K562 (cell line): ENCODE measurements around the gene ZNF618. TPM values are rescaled to one million over a fixed set of nuclear protein-coding genes. Genes with fewer than 3 reads are reported as not detected.

Source experiments
- polyA plus RNA-seq, 8 experiments: library from polyadenylated mRNA; depleted of rRNA in 4 of 8; stranded (reverse) in 5 of 8; unstranded in 3 of 8; fragments of >200 nt; fragmentation: Nextera tagmentation in 2 of 8; fragmentation: Illumina TruSeq in 1 of 8; extraction: Ambion mirVana in 2 of 8; extraction: Trizol in 1 of 8; gene quantifications; 2 replicates each; pipeline versions ENCODE4 v1.2.1 to v1.2.3, GENCODE V29; 2011 to 2014; ENCODE audit warnings: inconsistent platforms in 1 of 8, missing spikeins in 1 of 8
- total RNA-seq, 7 experiments: library from RNA; depleted of rRNA in 6 of 7; stranded (reverse); fragments of >200 nt in 6 of 7; fragmentation: Illumina TruSeq in 2 of 7; extraction: Trizol in 2 of 7; gene quantifications; 2 replicates each; pipeline versions ENCODE4 v1.2.1 to v1.2.3, GENCODE V29; 2011 to 2021; ENCODE audit warnings: low replicate concordance in 1 of 7

ZNF618 gene
- total and polyA plus RNA-seq, 9 of the 15 experiments (the other 6 are each of a cell fraction or from before 2014, with no cell fraction given): 0.08 to 13.7 (median 3.4) TPM

Other genes starting within 250 kb of the ZNF618 start
- not detected in 2 replicates for gene AMBP, start 202.0 kb downstream of the ZNF618 start, total RNA-seq (2014; rRNA removed)
- not detected in 2 replicates for gene AMBP, start 202.0 kb downstream of the ZNF618 start, total RNA-seq (2014; rRNA removed; fragmentation: Illumina TruSeq; extraction: Trizol)
- gene AMBP, start 202.0 kb downstream of the ZNF618 start, total RNA-seq (2015; rRNA removed; fragmentation: Illumina TruSeq; extraction: Trizol): not detected in 2 replicates
- 1.3 and 2.1 TPM in 2 replicates for gene AMBP, start 202.0 kb downstream of the ZNF618 start, total RNA-seq (2021)
- gene AMBP, start 202.0 kb downstream of the ZNF618 start, polyA plus RNA-seq (2011; rRNA removed): not detected in 2 replicates
- not detected in 2 replicates for gene AMBP, start 202.0 kb downstream of the ZNF618 start, polyA plus RNA-seq (2014; fragmentation: Illumina TruSeq; extraction: Trizol)
- not detected for gene AMBP, start 202.0 kb downstream of the ZNF618 start, polyA plus RNA-seq (2014; fragmentation: Nextera tagmentation; extraction: Ambion mirVana)
- not detected in 2 replicates for gene AMBP, start 202.0 kb downstream of the ZNF618 start, polyA plus RNA-seq (2014; rRNA removed)
- gene KIF12, start 223.0 kb downstream of the ZNF618 start, total RNA-seq (2014; rRNA removed): not detected in 2 replicates
- not detected in 2 replicates for gene KIF12, start 223.0 kb downstream of the ZNF618 start, total RNA-seq (2014; rRNA removed; fragmentation: Illumina TruSeq; extraction: Trizol)
- not detected in 2 replicates for gene KIF12, start 223.0 kb downstream of the ZNF618 start, total RNA-seq (2015; rRNA removed; fragmentation: Illumina TruSeq; extraction: Trizol)
- gene KIF12, start 223.0 kb downstream of the ZNF618 start, total RNA-seq (2021): not detected in 2 replicates
- not detected in 2 replicates for gene KIF12, start 223.0 kb downstream of the ZNF618 start, polyA plus RNA-seq (2011; rRNA removed)
- not detected in 2 replicates for gene KIF12, start 223.0 kb downstream of the ZNF618 start, polyA plus RNA-seq (2014; fragmentation: Illumina TruSeq; extraction: Trizol)
- not detected for gene KIF12, start 223.0 kb downstream of the ZNF618 start, polyA plus RNA-seq (2014; fragmentation: Nextera tagmentation; extraction: Ambion mirVana)
- not detected in 2 replicates for gene KIF12, start 223.0 kb downstream of the ZNF618 start, polyA plus RNA-seq (2014; rRNA removed)